ENCODE measurements around the gene UTP18.
A peak's percentile ranks its signal among the peaks of the same experiment; 100 is the strongest.
"Not testable (repeated sequence)": the region's sequence is repeated elsewhere in the genome, so short reads cannot be mapped to it uniquely, and the experiment has no call there.

The UTP18 gene

DNA sequence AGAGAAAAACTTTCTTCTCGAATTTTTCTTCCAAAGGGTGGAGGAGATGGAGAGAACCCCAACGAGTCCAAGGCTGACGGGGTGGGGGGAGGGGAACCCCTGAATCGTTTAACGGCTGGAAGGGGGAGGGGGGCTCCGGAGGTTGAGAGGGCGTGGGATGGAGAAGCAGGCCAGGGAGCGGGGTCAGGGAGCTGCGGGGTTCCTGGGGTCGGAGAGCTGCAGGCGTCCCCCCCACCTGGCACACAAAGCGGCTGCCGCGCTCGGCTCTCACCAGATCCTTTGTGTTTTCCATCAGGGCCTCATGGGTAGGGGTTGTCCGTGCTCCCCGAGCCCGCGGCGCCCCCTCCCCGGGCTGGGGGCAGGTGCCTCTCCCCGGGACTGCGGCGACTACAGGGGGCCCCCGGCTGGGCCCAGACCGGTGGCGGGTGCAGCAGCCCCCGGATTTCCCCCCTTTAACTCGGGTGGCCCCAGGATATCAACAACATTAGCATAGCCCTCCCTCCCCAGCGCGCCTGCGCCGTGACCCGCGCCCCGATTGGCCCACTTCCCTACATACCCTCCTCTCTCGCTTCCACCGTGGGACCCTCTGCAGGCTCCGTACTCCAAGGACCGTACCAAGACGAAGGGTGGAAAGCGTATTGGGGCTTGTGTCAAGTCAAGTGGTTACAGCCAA is 646 bp upstream of the UTP18 start, which contains the start of gene MBTD1:
Gene MBTD1, minus strand, starts transcription at position 486 of the 673 bp plus-strand sequence. CDS start 34,888 bp downstream, outside the sequence.
- peak; percentile 91 for DNase-seq

DNA sequence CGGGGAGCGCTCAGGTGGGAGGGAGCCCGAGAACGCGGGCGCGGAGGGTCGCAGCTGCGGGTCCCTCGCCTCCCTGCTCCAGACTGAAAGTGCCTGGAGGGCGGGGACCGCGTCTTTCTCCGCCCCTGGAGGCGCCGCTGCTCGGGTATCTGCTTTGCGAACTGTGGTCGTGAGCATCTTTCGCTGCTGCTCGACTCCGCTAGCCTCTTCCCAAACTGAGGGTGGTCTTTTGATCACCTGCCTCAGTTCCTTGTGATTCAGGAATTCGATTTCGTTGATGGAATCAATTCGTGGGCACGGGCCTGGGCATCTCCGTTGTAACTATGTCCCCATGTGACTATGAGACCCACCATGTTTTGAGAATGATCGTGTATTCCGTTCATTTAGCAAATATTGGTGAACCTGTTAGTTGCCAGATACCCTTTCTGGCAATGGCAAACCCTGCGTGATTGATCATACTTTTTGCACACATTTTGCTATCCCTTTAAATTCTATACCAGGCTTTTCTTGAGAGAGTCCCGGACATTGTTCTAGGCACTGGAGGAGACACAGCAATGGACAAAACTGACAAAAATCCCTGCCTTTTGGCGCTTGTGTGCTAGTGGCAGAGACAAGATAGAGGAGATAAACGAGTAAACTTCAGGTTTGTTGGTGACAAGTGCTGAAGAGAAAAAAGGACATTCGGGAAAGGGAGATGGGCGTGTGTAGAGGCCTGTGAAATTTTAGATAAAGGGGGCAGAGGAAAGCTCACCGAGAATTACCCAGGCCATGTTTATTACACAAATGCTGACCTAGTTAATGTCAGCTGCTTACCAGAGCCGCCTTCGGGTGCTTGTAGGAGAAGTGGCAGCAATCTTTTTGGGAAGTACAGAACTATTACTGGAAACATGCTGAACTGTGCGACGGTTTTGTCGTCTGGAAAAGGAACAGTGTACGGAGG is 948 bp downstream of the UTP18 start:
- DNase-seq = peak; percentile 39

- DNase-seq = no peak
Observed at GRCh38 chr17:51263006-51263405, 2.7 kb downstream of the UTP18 start.

DNA sequence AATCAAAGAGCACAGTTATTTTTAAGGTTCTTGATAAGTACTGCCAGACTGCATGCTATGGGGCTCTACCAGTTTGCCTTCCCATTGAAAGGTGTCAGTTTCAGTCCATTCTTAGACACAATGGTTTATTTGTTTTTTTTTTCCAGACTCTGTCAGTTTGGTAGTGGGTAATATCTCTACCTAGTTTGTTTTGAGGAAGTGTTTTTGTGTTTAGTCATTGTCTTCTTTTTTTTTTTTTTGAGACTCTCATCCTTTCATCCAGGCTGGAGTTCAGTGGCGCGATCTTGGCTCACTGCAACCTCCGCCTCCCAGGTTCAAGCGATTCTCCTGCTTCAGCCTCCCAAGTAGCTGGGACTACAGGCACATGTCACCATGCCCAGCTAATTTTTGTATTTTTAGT is 4.1 kb downstream of the UTP18 start:
- not testable (repeated sequence) for DNase-seq

GRCh38 chr17:51269991-51270390 is 9.6 kb downstream of the UTP18 start:
- no peak for DNase-seq

DNA sequence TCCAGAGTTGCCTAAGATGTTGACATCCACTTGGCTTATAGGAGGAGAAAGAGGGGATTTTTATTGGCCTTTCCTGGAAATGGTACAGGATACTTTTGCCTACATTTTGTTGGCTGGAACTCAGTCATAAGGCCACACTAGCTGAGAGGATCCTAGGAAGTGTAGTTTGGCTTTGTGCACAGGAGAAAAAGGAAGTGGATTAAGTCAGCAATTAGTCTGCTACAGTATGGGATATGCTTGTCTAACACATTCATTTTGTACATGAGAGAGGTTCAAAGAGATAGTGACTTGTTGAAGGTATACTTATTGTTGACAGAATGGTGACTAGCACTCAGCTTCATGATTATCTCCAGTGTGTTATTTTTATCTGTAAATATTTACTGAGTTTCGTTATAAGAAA is 10.3 kb downstream of the UTP18 start:
- DNase-seq = no peak

- no peak for DNase-seq
Observed at GRCh38 chr17:51272812-51273211, 12.5 kb downstream of the UTP18 start.

GRCh38 chr17:51275381-51275780 is 15.0 kb downstream of the UTP18 start:
- no peak for DNase-seq

DNA sequence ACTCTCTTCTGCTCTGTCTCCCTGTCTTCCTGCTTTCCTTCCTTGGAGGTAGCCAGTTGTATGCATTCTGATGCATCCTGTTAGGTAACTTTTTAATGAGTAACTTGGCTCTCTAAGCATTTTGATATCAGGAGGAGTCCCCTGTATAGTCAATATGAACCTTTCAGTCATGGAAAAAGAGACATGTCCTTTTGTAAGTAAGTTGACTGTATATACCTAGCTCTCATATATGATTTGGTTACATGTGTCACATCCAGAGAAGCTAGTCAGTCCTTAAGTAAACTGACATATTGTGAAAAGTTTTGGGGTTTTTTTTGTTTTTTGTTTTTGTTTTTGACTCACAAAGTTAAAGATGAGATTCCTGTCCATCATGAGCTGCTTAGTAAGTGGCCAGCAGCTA is 18.8 kb downstream of the UTP18 start:
- DNase-seq = no peak

DNA sequence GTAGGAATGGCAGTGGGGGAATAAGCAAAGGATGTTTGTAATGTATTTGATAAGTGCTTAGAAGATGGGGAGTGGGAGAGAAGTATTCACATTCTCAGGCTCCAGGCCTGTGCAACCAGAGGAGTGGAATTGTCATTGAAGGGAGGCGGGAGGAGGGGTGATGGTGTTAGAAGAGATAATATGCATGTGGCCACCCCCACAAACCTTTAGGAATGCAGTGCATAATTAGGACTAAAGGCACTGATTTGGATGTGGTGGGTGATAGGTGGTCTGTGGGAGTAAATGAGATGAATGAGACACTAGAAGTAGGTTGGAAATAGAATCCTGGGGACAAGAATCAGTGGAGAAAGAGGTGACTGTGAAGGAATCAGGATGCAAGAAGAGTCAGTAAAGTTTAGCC is 27.1 kb downstream of the UTP18 start:
- DNase-seq = no peak

DNA sequence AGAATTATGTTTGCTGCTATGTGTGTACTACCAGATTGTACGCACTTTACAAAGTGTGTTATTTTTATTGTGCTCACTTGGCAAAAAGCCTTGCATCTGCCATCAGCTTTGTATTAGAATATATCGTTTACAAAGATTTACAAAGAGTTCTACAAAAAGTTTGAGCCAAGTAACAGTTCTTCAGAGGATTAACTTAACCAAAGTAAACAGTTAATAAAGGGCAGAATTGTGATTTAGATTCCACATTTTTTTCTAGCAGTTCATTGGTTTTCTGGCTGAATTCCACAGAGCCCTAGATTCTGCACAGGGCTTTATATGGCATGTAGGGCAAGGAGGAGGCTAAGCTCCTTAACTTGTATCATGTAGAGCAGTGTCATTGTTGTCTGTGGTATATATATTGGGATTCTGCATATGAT is 29.4 kb downstream of the UTP18 start:
- DNase-seq = no peak

DNA sequence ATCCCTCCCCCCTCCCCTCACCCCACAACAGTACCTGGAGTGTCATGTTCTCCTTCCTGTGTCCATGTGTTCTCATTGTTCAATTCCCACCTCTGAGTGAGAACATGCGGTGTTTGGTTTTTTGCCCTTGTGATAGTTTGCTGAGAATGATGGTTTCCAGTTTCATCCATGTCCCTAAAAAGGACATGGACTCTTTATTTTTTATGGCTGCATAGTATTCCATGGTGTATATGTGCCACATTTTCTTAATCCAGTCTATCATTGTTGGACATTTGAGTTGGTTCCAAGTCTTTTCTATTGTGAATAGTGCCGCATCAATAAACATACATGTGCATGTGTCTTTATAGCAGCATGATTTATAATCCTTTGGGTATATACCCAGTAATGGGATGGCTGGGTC is 34.0 kb downstream of the UTP18 start:
- DNase-seq = not testable (repeated sequence)

- peak; percentile 52 for DNase-seq
Observed at GRCh38 chr17:51298508-51299371, 38.4 kb downstream of the UTP18 start.

- DNase-seq = no peak
Observed at GRCh38 chr17:51299859-51300258, 39.5 kb downstream of the UTP18 start.

DNA sequence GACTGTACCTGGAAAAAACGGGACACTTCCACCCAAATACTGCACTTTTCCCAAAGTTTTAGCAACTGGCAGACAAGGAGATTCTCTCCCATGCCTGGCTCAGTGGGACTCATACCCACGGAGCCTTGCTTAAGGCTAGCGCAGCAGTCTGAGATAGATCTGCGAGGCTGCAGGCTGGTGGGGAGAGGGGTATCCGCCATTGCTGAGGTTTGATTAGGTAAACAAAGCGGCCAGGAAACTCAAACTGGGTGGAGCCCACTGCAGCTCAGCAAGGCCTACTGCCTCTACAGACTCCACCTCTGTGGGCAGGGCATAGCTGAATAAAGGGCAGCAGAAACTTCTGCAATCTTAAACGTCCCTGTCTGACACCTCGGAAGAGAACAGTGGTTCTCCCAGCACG is 44.8 kb downstream of the UTP18 start:
- no peak for DNase-seq

DNA sequence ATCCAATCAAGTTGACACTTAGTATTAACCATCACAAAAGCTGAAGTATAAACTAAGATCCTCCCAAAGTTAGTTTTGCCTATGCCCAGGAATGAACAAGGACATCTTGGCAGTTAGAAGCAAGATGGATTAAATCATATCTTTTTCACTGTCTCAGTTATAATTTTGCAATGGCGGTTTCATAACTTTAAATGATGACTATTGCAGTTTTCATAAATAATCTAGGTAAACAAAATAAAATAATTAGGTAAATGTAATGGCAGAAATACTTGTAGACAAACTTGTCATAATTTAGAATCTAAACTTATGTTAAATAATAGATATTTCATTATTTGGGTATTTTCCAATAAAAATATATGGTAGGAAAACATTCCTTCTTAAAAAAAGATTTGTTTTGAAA is 51.7 kb downstream of the UTP18 start:
- not testable (repeated sequence) for DNase-seq

GRCh38 chr17:51319186-51319585 is 58.8 kb downstream of the UTP18 start:
- DNase-seq = no peak

DNA sequence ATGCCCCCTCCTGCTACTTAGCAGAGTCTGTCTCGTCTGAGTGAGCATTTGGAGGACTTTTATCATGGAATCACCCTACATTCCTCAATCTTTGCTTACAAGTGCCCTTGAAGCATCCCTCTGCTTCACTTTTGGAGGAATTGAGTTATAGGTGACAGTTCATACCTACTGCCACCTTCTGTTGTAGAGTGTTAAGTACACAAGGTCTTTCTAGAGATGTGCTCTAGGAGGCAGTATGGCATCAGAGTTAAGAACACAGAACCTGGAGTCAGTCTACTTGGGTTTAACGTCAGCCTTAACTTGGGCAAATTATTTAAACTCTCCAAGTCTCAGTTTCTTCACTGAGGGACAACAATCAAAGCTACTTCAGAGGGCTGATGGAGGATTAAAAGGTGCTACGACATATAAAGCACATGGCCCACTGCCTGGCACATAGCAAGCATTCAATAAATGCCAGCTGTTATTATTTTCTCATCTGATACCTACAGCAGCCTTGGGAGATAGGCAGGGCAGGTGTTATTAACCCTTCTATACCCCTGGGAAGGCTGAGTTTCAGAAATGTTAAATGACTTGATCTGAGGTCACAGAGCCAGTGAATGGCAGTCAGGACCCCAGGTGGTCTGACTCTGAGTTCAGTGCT is 62.2 kb downstream of the UTP18 start:
- DNase-seq = peak; percentile 57

GRCh38 chr17:51325471-51325870 is 65.1 kb downstream of the UTP18 start:
- DNase-seq = no peak

- not testable (repeated sequence) for DNase-seq
Observed at GRCh38 chr17:51330861-51331503, 70.6 kb downstream of the UTP18 start.

DNA sequence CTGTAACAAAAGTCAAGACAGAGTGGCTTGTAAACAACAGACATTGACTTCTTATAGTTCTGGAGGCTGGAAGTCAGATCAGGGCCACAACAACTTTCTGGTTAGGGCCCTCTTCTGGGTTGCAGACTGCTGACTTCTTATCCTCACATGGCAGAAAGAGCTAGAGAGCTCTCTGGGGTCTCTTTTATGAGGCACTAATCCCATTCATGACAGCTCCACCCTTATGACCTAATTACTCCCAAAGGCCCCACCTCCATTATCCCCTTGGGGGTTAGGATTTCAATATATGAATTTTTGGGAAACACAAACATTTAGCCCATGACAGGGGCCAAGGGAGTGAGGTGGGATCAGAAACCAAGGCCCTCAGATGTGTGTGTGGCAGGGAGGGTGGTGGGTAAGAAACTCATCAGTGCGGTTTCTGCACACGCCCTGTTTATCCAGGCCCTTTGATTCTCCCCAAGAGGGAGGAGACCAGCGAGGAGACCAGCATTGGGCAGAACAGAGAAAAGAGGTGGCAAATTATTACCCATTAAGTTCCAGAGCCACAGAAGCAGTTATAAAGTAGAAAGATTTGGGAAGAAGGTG is 74.8 kb downstream of the UTP18 start:
- DNase-seq = no peak
